Progenitor cell of endocrine pancreas (in vitro differentiated cells): ENCODE results near the gene MAN2A2. TPM values are rescaled to one million over a fixed set of nuclear protein-coding genes. Genes with fewer than 3 reads are reported as not detected.

ENCODE experiments used
- DNase-seq: peaks from one replicate; pipeline ENCODE4 v3.0.0; 2021; ENCODE audit warnings: low spot score; ENCODE audit not compliant: unreplicated experiment
- H3K27ac Mint-ChIP-seq: 2 replicates; pipeline ENCODE4 v1.8.0; 2021; ENCODE audit warnings: mild to moderate bottlenecking, moderate library complexity, mixed read lengths
- H3K27me3 Mint-ChIP-seq: 2 replicates; pipeline ENCODE4 v1.8.0; 2021; ENCODE audit warnings: mixed read lengths
- H3K36me3 Mint-ChIP-seq: 2 replicates; pipeline ENCODE4 v1.8.0; 2022; ENCODE audit warnings: mixed read lengths; ENCODE audit not compliant: insufficient read depth
- H3K4me1 Mint-ChIP-seq: 2 replicates; pipeline ENCODE4 v1.8.0; 2021; ENCODE audit warnings: low read depth, mixed read lengths
- H3K4me3 Mint-ChIP-seq: 2 replicates; pipeline ENCODE4 v1.8.0; 2021; ENCODE audit warnings: low read depth, mild to moderate bottlenecking, moderate library complexity, mixed read lengths
- H3K9me3 Mint-ChIP-seq: 2 replicates; pipeline ENCODE4 v1.8.0; 2021; ENCODE audit warnings: low read depth, mixed read lengths
- CTCF ChIP-seq: fragments of 200-600 bp; sonication (generic); IDR thresholded peaks from one replicate; pipeline ENCODE4 v1.5.0; 2021; ENCODE audit warnings: antibody characterized with exemption, mild to moderate bottlenecking; ENCODE audit not compliant: unreplicated experiment
- total RNA-seq: library from RNA; stranded (reverse); gene quantifications from 2 replicates; pipeline ENCODE4 v1.2.1, GENCODE V29; 2021

Gene MAN2A2
- total RNA-seq, 1 donor from 2014 or later = 117 TPM

DNA sequence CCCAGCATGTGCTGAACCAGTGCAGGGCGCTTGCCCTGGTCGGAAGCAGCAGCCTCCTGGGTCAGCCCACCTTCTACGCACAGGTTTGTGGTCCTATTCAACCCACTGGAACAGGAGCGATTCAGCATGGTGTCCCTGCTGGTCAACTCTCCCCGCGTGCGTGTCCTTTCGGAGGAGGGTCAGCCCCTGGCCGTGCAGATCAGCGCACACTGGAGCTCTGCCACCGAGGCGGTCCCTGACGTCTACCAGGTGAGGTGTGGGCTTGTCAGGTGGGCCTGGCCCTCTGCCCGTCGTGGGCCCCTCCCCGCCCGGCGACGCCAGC lies 8.2 kb downstream of the MAN2A2 start:
- Mint-ChIP-seq H3K36me3 (peaks cover 15% of the 10 kb centered on the region), H3K4me1 (no peaks in the 10 kb centered on the region), H3K4me3 (no peak overlapping the region), H3K27ac (no peak overlapping the region), H3K9me3 (no peaks in the 10 kb centered on the region), H3K27me3 (no peaks in the 10 kb centered on the region)
- TF ChIP-seq CTCF = no peak
- no peak for DNase-seq

DNA sequence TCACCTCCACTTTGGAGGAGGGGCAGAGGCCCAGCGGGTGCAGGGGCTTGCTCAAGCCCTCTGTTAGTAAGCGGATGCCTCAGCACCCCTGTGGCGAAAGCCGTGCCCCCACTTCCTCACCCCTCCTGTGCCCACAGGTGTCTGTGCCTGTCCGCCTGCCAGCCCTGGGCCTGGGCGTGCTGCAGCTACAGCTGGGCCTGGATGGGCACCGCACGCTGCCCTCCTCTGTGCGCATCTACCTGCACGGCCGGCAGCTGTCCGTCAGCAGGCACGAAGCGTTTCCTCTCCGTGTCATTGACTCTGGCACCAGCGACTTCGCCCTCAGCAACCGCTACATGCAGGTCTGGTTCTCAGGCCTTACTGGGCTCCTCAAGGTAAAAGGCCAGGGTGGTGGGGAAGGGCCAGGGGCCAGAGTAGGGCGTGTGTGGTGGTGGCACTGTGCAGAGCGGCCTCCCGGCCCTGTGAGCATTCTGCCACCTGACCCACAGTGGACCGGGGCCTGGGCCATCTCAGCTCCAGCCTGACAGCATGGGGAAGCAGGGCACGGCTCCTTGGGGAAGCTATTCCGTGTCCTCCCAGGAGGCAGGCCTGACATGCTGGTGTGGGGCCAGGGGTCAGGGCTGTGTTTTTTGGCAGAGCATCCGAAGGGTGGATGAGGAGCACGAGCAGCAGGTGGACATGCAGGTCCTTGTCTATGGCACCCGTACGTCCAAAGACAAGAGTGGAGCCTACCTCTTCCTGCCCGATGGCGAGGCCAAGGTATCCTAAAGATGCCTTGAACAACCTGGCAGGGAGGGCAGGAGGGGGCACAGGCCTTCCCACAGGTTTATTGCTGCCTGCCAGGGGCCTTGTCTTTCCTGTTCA lies 9.0 kb downstream of the MAN2A2 start:
- no peak for DNase-seq
- H3K4me3 Mint-ChIP-seq = no peak overlapping the region
- no peak for TF ChIP-seq CTCF
- H3K4me1 Mint-ChIP-seq = no peaks in the 10 kb centered on the region
- H3K36me3 Mint-ChIP-seq = peaks cover 17% of the 10 kb centered on the region
- no peak overlapping the region for H3K27ac Mint-ChIP-seq
- no peaks in the 10 kb centered on the region for H3K9me3 Mint-ChIP-seq
- H3K27me3 Mint-ChIP-seq = no peaks in the 10 kb centered on the region

DNA sequence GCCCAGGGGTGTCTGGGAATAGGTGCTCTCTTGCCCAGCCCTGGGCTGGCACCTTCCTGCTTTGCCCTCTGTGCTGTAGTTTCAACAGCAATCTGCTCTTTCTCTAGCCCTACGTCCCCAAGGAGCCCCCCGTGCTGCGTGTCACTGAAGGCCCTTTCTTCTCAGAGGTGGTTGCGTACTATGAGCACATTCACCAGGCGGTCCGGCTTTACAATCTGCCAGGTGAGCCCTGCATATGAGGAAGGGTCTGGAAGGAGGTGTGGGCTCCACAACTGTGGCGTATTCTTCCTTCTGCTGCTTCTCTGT lies 9.6 kb downstream of the MAN2A2 start:
- Mint-ChIP-seq H3K4me3 (no peak overlapping the region), H3K27ac (no peak overlapping the region), H3K36me3 (peaks cover 16% of the 10 kb centered on the region), H3K4me1 (no peaks in the 10 kb centered on the region), H3K27me3 (no peaks in the 10 kb centered on the region), H3K9me3 (no peaks in the 10 kb centered on the region)
- no peak for DNase-seq
- TF ChIP-seq CTCF = no peak

DNA sequence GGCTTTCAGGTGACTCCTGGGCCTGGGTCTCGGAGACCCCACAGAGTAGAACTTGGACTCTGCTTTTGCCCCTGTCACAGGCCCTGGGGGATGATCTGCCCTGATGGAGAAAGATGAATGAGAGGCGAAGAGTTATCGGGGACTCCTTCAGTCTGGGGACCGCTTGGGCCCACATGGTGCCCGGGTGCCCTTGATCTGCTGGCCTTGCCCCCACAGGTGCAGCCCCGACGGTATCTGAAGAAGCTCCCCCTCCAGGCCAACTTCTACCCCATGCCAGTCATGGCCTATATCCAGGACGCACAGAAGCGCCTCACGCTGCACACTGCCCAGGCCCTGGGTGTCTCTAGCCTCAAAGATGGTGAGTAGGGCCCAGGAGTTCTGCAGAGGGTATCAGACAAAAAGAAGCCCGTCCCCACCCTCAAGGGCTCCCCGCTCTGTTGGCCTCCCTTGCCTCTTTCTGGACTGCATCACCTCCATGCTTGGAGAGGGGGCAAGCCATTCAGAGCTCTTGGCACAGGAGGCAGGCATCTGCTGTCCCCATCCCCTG lies 10.4 kb downstream of the MAN2A2 start:
- no peak for DNase-seq
- H3K27ac Mint-ChIP-seq = no peak overlapping the region
- no peaks in the 10 kb centered on the region for H3K4me1 Mint-ChIP-seq
- no peaks in the 10 kb centered on the region for H3K9me3 Mint-ChIP-seq
- no peak overlapping the region for H3K4me3 Mint-ChIP-seq
- peaks cover 17% of the 10 kb centered on the region for H3K36me3 Mint-ChIP-seq
- no peaks in the 10 kb centered on the region for H3K27me3 Mint-ChIP-seq
- no peak for TF ChIP-seq CTCF

GRCh38 chr15:90914305-90915080 lies 11.4 kb downstream of the MAN2A2 start:
- DNase-seq = no peak
- Mint-ChIP-seq H3K27me3 (no peaks in the 10 kb centered on the region), H3K27ac (no peak overlapping the region), H3K9me3 (no peaks in the 10 kb centered on the region), H3K4me3 (no peak overlapping the region), H3K36me3 (peaks cover 19% of the 10 kb centered on the region), H3K4me1 (no peaks in the 10 kb centered on the region)
- TF ChIP-seq CTCF = no peak
